Keratinocyte (primary cell): ENCODE data around the gene MOSMO. TPM values are rescaled to one million over a fixed set of nuclear protein-coding genes. Genes with fewer than 3 reads are reported as not detected.

ENCODE experiments used
- DNase-seq: peaks from one replicate; pipeline ENCODE4 v3.0.0-alpha.2; 2011; ENCODE audit warnings: low read depth, missing footprints, low spot score
- FAIRE-seq: peaks from 2 replicates; lab custom pipeline; 2011; peaks lifted over from hg19 to GRCh38; lab: Jason Lieb, UNC
- H2AFZ ChIP-seq: 2 replicates; pipeline ENCODE4 v1.6.0; 2012; ENCODE audit warnings: low read length, control low read depth, inconsistent platforms; ENCODE audit not compliant: control insufficient read depth
- H3K27ac ChIP-seq: 2 replicates; pipeline ENCODE4 v1.5.1; 2011; ENCODE audit warnings: low read length; ENCODE audit not compliant: control insufficient read depth, insufficient read depth
- H3K27me3 ChIP-seq: 3 replicates; pipeline ENCODE4 v1.6.0; 2011; ENCODE audit warnings: low read length; ENCODE audit not compliant: control insufficient read depth, insufficient read depth; ENCODE audit errors: extremely low read depth
- H3K36me3 ChIP-seq, 2 experiments: 2 replicates in 1 of 2; 3 replicates in 1 of 2; pipeline ENCODE4 v1.5.1; 2011; ENCODE audit warnings: low read length in 2 of 2, mild to moderate bottlenecking in 1 of 2; ENCODE audit not compliant: control insufficient read depth in 2 of 2, insufficient read depth in 2 of 2; ENCODE audit errors: extremely low read depth in 1 of 2
- H3K4me1 ChIP-seq: 3 replicates; pipeline ENCODE4 v1.5.1; 2011; ENCODE audit warnings: low read length; ENCODE audit not compliant: control insufficient read depth, insufficient read depth; ENCODE audit errors: extremely low read depth
- H3K4me2 ChIP-seq: 3 replicates; pipeline ENCODE4 v1.6.0; 2011; ENCODE audit warnings: low read depth, low read length; ENCODE audit not compliant: control insufficient read depth, insufficient read depth; ENCODE audit errors: extremely low read depth
- H3K4me3 ChIP-seq, 3 experiments: fragments of 200-600 bp in 1 of 3; sonication (generic) in 1 of 3; 2 replicates in 2 of 3; 3 replicates in 1 of 3; pipeline ENCODE4 v1.5.1; 2011 to 2016; ENCODE audit warnings: low read length in 3 of 3, mild to moderate bottlenecking in 3 of 3, control low read depth in 2 of 3, inconsistent platforms in 1 of 3, low read depth in 1 of 3, mixed read lengths in 1 of 3, mixed run types in 1 of 3, moderate library complexity in 1 of 3; ENCODE audit not compliant: control insufficient read depth in 2 of 3, insufficient read depth in 2 of 3; ENCODE audit errors: extremely low read depth in 1 of 3
- H3K79me2 ChIP-seq: 2 replicates; pipeline ENCODE4 v1.6.0; 2012; ENCODE audit warnings: low read length; ENCODE audit not compliant: control insufficient read depth, insufficient read depth
- H3K9ac ChIP-seq: 3 replicates; pipeline ENCODE4 v1.6.0; 2011; ENCODE audit warnings: low read length; ENCODE audit not compliant: control insufficient read depth, insufficient read depth; ENCODE audit errors: extremely low read depth
- H3K9me1 ChIP-seq: 3 replicates; pipeline ENCODE4 v1.6.0; 2011; ENCODE audit warnings: low read length; ENCODE audit not compliant: control insufficient read depth, insufficient read depth; ENCODE audit errors: extremely low read depth
- H3K9me3 ChIP-seq: 2 replicates; pipeline ENCODE4 v1.5.1; 2012; ENCODE audit warnings: low read depth, low read length; ENCODE audit not compliant: control insufficient read depth
- H4K20me1 ChIP-seq: 3 replicates; pipeline ENCODE4 v1.6.0; 2011; ENCODE audit warnings: low read length; ENCODE audit not compliant: control insufficient read depth, insufficient read depth; ENCODE audit errors: extremely low read depth
- EZH2 ChIP-seq: IDR thresholded peaks from one replicate; pipeline ENCODE4 v1.6.1; 2012; ENCODE audit warnings: inconsistent platforms, mild to moderate bottlenecking, low read length, moderate library complexity
- dilution Hi-C: fragments of 300-500 bp; cut with MboI; formaldehyde crosslinking; loops from one replicate; pipeline ENCODE4 v1.7.0; 2020; ENCODE audit warnings: low sequenced_read_pairs; ENCODE audit not compliant: extremely low pct_ligation_motif_present
- polyA plus RNA-seq, 5 experiments: library from polyadenylated mRNA; depleted of rRNA in 3 of 5; stranded (reverse) in 3 of 5; stranded (forward) in 1 of 5; unstranded in 1 of 5; fragments of >200 nt; gene quantifications; 1 replicate in 1 of 5; 2 replicates in 3 of 5; 3 replicates in 1 of 5; pipeline versions ENCODE4 v1.2.1 to v1.2.3, GENCODE V29; 2011 to 2012; ENCODE audit warnings: missing spikeins in 2 of 5, low read depth in 1 of 5, low replicate concordance in 1 of 5
- TF ChIP-seq, protein P1 (sequence below), 3 experiments: IDR thresholded peaks in 1 of 3; conservative IDR thresholded peaks in 1 of 3; optimal IDR thresholded peaks in 1 of 3; 2 replicates in 2 of 3; 3 replicates in 1 of 3; pipeline versions ENCODE3 to v1.5.1; 2011; ENCODE audit warnings: low read length in 3 of 3, mild to moderate bottlenecking in 3 of 3, moderate library complexity in 2 of 3, control low read depth in 1 of 3, inconsistent platforms in 1 of 3; ENCODE audit not compliant: insufficient read depth in 2 of 3; ENCODE audit errors: extremely low read depth in 1 of 3

MOSMO gene
- polyA plus RNA-seq, 1 donor (not counting 4 experiments of a cell fraction or from before 2014, with no cell fraction given): 26.2 TPM

DNA sequence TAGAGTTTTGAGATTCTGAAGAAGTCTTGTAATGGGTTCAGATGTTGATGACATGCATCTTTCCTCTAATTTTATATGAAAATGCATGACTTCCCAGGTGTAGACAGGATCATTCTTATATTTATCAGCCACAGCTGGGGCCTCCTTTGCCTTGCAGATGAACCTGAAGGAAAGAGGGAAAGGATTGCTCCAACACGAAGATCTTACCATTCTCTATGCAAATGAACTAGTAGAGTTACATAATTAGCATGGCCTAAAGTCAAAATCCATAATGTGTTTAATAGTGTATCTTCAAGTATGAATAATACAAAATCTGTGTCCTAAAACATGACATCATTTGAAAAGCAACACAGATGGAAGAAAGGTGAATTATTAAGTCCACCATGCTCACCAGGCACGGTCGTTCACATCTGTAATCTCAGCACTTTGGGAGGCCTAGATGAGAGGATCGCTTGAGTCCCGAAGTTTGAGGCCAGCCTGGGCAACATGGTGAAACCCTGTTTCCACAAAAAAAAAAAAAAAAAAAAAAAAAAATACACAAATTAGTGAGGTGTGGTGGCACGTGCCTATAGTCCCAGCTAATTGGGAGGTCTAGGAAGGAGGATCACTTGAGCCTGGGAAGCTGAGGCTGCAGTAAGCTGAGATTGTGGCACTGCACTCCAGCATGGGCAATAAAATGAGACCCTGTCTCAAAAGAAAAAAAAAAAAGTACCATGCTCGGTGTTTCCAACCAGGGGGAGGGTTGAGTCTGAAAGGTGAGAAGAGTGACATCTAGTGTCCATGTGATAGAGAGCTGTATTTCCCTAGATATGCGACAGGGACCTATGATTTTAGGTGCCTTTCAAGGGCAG lies 90.7 kb downstream of the MOSMO start:
- no peaks in the 10 kb centered on the region for H3K4me1 ChIP-seq
- H4K20me1 ChIP-seq: no peaks in the 10 kb centered on the region
- no peak for FAIRE-seq
- H3K9me1 ChIP-seq: no peaks in the 10 kb centered on the region
- H3K36me3 ChIP-seq: no peaks in the 10 kb centered on the region
- no peak overlapping the region for H3K4me3 ChIP-seq
- no peaks in the 10 kb centered on the region for H3K27me3 ChIP-seq
- H3K4me2 ChIP-seq: peak overlapping the region; percentile 61
- H2AFZ ChIP-seq: peak overlapping the region; percentile 55
- no peak for DNase-seq
- no peaks in the 10 kb centered on the region for H3K9me3 ChIP-seq
- no peak overlapping the region for H3K9ac ChIP-seq
- H3K79me2 ChIP-seq: no peaks in the 10 kb centered on the region
- H3K27ac ChIP-seq: no peak overlapping the region
- no peak for TF ChIP-seq EZH2
- TF ChIP-seq, protein P1, sequence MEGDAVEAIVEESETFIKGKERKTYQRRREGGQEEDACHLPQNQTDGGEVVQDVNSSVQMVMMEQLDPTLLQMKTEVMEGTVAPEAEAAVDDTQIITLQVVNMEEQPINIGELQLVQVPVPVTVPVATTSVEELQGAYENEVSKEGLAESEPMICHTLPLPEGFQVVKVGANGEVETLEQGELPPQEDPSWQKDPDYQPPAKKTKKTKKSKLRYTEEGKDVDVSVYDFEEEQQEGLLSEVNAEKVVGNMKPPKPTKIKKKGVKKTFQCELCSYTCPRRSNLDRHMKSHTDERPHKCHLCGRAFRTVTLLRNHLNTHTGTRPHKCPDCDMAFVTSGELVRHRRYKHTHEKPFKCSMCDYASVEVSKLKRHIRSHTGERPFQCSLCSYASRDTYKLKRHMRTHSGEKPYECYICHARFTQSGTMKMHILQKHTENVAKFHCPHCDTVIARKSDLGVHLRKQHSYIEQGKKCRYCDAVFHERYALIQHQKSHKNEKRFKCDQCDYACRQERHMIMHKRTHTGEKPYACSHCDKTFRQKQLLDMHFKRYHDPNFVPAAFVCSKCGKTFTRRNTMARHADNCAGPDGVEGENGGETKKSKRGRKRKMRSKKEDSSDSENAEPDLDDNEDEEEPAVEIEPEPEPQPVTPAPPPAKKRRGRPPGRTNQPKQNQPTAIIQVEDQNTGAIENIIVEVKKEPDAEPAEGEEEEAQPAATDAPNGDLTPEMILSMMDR (optimal IDR thresholded peaks at IDR 0.05 in 1 of 3, IDR thresholded peaks at IDR 0.05 in 1 of 3, conservative IDR thresholded peaks at IDR 0.05 in 1 of 3; ENCODE audit: extremely low read depth in 1 of 3, insufficient read depth in 2 of 3, low read length in 3 of 3): peak; percentile 61 to 76 (median 72)
- dilution Hi-C loops: no loop called here

DNA sequence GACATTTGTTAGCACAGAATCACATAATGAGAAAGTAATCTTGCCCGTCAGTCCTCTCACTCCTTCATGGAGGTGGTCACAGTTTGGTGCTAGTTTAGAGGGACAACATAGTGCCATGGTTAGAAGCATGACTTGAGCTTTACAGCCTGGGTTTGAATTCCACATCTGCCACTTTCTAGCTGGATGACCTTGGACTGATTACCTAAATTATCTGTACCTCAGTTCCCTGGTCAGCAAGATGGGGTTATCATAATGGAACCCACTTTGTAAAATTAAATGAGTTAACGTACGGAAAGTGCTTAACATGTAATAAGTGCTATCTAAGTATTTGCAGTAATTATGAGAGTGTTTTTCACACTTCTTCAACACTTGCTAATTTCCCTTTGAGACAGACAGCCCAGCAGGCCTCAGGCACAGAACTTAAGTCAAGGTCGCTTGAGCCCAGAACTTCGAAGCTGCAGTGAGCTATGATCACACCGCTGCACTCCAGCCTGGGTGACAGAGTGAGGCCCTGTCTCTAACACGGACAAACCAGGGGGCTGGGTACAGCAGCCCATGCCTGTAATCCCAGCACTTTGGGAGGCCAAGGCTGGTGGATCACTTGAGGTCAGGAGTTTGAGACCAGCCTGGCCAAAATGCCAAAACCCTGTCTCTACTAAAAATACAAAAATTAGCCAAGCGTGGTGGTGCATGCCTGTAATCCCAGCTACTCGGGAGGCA lies 91.5 kb downstream of the MOSMO start:
- no peaks in the 10 kb centered on the region for H4K20me1 ChIP-seq
- H2AFZ ChIP-seq: no peak overlapping the region
- H3K27me3 ChIP-seq: no peaks in the 10 kb centered on the region
- H3K9me3 ChIP-seq: no peaks in the 10 kb centered on the region
- H3K4me1 ChIP-seq: no peaks in the 10 kb centered on the region
- no peaks in the 10 kb centered on the region for H3K36me3 ChIP-seq
- TF ChIP-seq EZH2: no peak
- TF ChIP-seq, protein P1 (optimal IDR thresholded peaks at IDR 0.05 in 1 of 3, IDR thresholded peaks at IDR 0.05 in 1 of 3, conservative IDR thresholded peaks at IDR 0.05 in 1 of 3; ENCODE audit: extremely low read depth in 1 of 3, insufficient read depth in 2 of 3, low read length in 3 of 3): no peak
- no peaks in the 10 kb centered on the region for H3K79me2 ChIP-seq
- DNase-seq: no peak
- no peak overlapping the region for H3K27ac ChIP-seq
- dilution Hi-C loops: no loop called here
- no peaks in the 10 kb centered on the region for H3K9me1 ChIP-seq
- no peak overlapping the region for H3K4me3 ChIP-seq
- H3K4me2 ChIP-seq: no peak overlapping the region
- FAIRE-seq: no peak
- no peak overlapping the region for H3K9ac ChIP-seq
